ENCODE results near the gene ZACN.

ZACN gene

GRCh38 chr17:76122431-76123190, 43.6 kb downstream of the ZACN start:
- ChIA-PET POLR2A (interaction anchor here (1.2 to 2.1 kb wide), 2 partner anchors 150 to 157 kb away, joined by 5 to 7 read pairs; no protein-coding TSS in a partner anchor), CTCF (interaction anchor here (1.4 to 15.1 kb wide), 14 partner anchors 10 to 275 kb away, joined by 3 to 337 read pairs (median 8); partner anchors contain the start of gene EXOC7)
- no peak for TF ChIP-seq CTCF (IDR thresholded peaks at IDR 0.05; ENCODE audit: control extremely low read depth, extremely low read depth, low read depth, missing control alignments)
- no peak for DNase-seq (ENCODE audit: extremely low spot score)

GRCh38 chr17:76123191-76123499, 44.2 kb downstream of the ZACN start:
- TF ChIP-seq CTCF (IDR thresholded peaks at IDR 0.05; ENCODE audit: control extremely low read depth, extremely low read depth, low read depth, missing control alignments) = no peak
- POLR2A ChIA-PET = interaction anchor here (0.6 to 2.1 kb wide), 3 partner anchors 40 to 156 kb away, joined by 5 to 7 read pairs (median 6); no protein-coding TSS in a partner anchor
- CTCF ChIA-PET = interaction anchor here (1.0 to 15.1 kb wide), 14 partner anchors 11 to 275 kb away, joined by 3 to 337 read pairs (median 6); partner anchors contain the start of gene EXOC7
- no peak for DNase-seq (ENCODE audit: extremely low spot score)

GRCh38 chr17:76123749-76124581, 45.0 kb downstream of the ZACN start:
- TF ChIP-seq CTCF (IDR thresholded peaks at IDR 0.05; ENCODE audit: control extremely low read depth, extremely low read depth, low read depth, missing control alignments) = no peak
- no peak for DNase-seq (ENCODE audit: extremely low spot score)
- ChIA-PET POLR2A (interaction anchor here (0.6 to 2.1 kb wide), 4 partner anchors 39 to 155 kb away, joined by 4 to 7 read pairs (median 6); no protein-coding TSS in a partner anchor), CTCF (interaction anchor here (0.8 to 15.1 kb wide), 17 partner anchors 9 to 274 kb away, joined by 3 to 337 read pairs (median 4); partner anchors contain the start of gene EXOC7)

- CTCF ChIA-PET = interaction anchor here (0.8 to 15.1 kb wide), 19 partner anchors 8 to 180 kb away, joined by 3 to 337 read pairs (median 4); no protein-coding TSS in a partner anchor
- POLR2A ChIA-PET = interaction anchor here (0.6 kb wide), 1 partner anchor 150 kb away, joined by 4 read pairs; no protein-coding TSS in a partner anchor
- TF ChIP-seq CTCF (IDR thresholded peaks at IDR 0.05; ENCODE audit: control extremely low read depth, extremely low read depth, low read depth, missing control alignments) = peak; percentile 20
- DNase-seq (ENCODE audit: extremely low spot score) = no peak
These were observed 45.8 kb downstream of the ZACN start for GRCh38 chr17:76124582-76125390.

- no peak for TF ChIP-seq CTCF (IDR thresholded peaks at IDR 0.05; ENCODE audit: control extremely low read depth, extremely low read depth, low read depth, missing control alignments)
- ChIA-PET CTCF (interaction anchor here (0.9 to 15.1 kb wide), 13 partner anchors 8 to 179 kb away, joined by 3 to 337 read pairs (median 5); no protein-coding TSS in a partner anchor), POLR2A (interaction anchor here (0.6 kb wide), 1 partner anchor 10 kb away, joined by 3 read pairs; no protein-coding TSS in a partner anchor)
- DNase-seq (ENCODE audit: extremely low spot score) = no peak
These were observed 46.4 kb downstream of the ZACN start for GRCh38 chr17:76125391-76125675.
